ENCODE results near the gene DRD3.

- TF ChIP-seq CTCF (IDR thresholded peaks at IDR 0.05; ENCODE audit: insufficient read depth, low read length) (no peak), POLR2AphosphoS5 (IDR thresholded peaks at IDR 0.05; ENCODE audit: low read depth) (no peak)
These were observed 98.7 kb downstream of the DRD3 start for GRCh38 chr3:114080201-114080600.
